ENCODE measurements around the gene WDR89. TPM values are rescaled to one million over a fixed set of nuclear protein-coding genes. Genes with fewer than 3 reads are reported as not detected.

Gene WDR89
- total RNA-seq, 2 experiments from 2014 or later, result 14.7 to 27.9 TPM

DNA sequence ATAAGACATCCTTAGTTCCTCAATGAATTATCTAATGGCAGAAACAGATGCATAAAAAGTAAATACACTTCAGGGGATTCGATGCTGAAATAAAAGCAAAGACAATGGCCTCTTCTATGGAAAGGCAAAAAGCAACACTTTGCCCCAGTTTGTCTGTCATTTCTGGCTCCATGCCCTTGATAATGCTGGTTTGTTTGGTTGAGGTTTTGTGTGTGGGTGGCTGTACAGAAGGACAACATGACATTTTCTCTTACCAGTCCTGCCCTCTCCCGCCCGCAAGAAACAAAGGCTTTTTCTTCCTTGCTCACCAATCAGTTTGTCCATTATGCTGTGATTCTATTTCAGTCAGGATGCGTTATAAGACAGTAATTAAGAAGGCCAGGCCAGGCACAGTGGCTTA lies 18.1 kb upstream of the WDR89 start:
- H3K9me2 ChIP-seq (ENCODE audit: insufficient read depth, low read length), result no peaks in the 10 kb centered on the region
- H2AFZ ChIP-seq (ENCODE audit: low read length), result no peak overlapping the region
- ChIA-PET CTCF (ENCODE audit: unreplicated experiment) (no interaction called here), POLR2A (no interaction called here)
- H3K79me2 ChIP-seq (ENCODE audit: insufficient read depth, low read depth, low read length), result no peaks in the 10 kb centered on the region
- intact Hi-C loops (cut with micrococcal nuclease; ENCODE audit: unreplicated experiment), result no loop called here
- no peak overlapping the region for H3K4me3 ChIP-seq (ENCODE audit: low read depth, low read length, poor library complexity, severe bottlenecking)
- DNase-seq (ENCODE audit: low spot score), result no peak
- H4K20me1 ChIP-seq (ENCODE audit: insufficient read depth, low read length), result no peaks in the 10 kb centered on the region
- no peak overlapping the region for H3K27ac ChIP-seq (ENCODE audit: low read depth, low read length, poor library complexity, severe bottlenecking)
- H3K4me1 ChIP-seq (ENCODE audit: insufficient read depth, low read length, poor library complexity, severe bottlenecking), result peaks cover 9% of the 10 kb centered on the region
- H3K9me3 ChIP-seq (ENCODE audit: low read length), result no peaks in the 10 kb centered on the region
- no peaks in the 10 kb centered on the region for H3K36me3 ChIP-seq (ENCODE audit: insufficient read depth, low read length)
- no peak overlapping the region for H3K4me2 ChIP-seq (ENCODE audit: low read length)
- no peak for TF ChIP-seq EZH2phosphoT487 (IDR thresholded peaks at IDR 0.05; ENCODE audit: borderline replicate concordance, low read depth, low read length)
- TF ChIP-seq, protein P1, sequence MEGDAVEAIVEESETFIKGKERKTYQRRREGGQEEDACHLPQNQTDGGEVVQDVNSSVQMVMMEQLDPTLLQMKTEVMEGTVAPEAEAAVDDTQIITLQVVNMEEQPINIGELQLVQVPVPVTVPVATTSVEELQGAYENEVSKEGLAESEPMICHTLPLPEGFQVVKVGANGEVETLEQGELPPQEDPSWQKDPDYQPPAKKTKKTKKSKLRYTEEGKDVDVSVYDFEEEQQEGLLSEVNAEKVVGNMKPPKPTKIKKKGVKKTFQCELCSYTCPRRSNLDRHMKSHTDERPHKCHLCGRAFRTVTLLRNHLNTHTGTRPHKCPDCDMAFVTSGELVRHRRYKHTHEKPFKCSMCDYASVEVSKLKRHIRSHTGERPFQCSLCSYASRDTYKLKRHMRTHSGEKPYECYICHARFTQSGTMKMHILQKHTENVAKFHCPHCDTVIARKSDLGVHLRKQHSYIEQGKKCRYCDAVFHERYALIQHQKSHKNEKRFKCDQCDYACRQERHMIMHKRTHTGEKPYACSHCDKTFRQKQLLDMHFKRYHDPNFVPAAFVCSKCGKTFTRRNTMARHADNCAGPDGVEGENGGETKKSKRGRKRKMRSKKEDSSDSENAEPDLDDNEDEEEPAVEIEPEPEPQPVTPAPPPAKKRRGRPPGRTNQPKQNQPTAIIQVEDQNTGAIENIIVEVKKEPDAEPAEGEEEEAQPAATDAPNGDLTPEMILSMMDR (conservative IDR thresholded peaks at IDR 0.05; ENCODE audit: low read length), result no peak
- no TSS peak for BruUV-seq (replicated peaks)

DNA sequence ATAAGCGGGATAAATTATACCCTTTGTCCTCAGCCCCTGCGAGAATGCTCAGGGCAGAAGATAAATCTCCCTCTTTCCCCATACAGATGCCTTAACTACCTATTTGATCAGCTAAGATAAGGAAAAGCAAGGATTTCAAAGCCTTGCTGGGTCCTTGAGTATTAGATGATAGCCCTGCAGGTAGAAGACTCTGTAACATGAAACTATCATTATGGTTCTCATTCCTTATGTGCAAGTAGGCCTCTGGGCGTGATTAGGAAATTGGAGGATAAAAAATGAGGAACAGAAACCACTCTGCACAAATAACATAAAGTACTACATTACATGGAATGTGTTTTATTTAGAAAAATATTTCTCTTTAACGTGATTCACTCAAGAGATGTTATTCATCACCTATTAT lies 14.5 kb upstream of the WDR89 start:
- POLR2A ChIA-PET, result no interaction called here
- no TSS peak for BruUV-seq (replicated peaks)
- intact Hi-C loops (cut with micrococcal nuclease; ENCODE audit: unreplicated experiment), result no loop called here

DNA sequence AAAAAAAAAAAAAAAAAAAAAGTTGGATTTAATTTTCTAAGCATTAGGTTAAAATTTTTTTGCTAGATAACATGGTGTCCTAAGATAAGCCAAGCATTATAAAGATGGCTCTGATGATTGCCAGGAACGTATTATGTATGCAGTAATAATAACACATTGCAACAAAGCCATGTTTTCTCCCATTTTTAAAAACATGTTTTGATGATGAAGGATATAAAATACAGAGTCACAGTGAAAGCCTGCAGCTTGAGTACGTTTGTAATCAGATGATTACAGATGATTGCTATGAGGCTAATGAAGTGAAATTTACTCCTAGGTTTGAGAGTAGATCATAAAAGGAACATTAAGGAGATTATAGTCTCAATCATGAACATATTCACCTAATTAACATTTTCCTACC lies 13.3 kb upstream of the WDR89 start:
- intact Hi-C loops (cut with micrococcal nuclease; ENCODE audit: unreplicated experiment), result no loop called here
- H3K4me2 ChIP-seq (ENCODE audit: low read length), result no peak overlapping the region
- no peaks in the 10 kb centered on the region for H3K79me2 ChIP-seq (ENCODE audit: insufficient read depth, low read depth, low read length)
- DNase-seq (ENCODE audit: low spot score), result no peak
- peaks cover 9% of the 10 kb centered on the region for H3K4me1 ChIP-seq (ENCODE audit: insufficient read depth, low read length, poor library complexity, severe bottlenecking)
- H3K9me3 ChIP-seq (ENCODE audit: low read length), result no peaks in the 10 kb centered on the region
- H4K20me1 ChIP-seq (ENCODE audit: insufficient read depth, low read length), result no peaks in the 10 kb centered on the region
- H3K36me3 ChIP-seq (ENCODE audit: insufficient read depth, low read length), result no peaks in the 10 kb centered on the region
- ChIA-PET CTCF (ENCODE audit: unreplicated experiment) (interaction anchor here (1.5 kb wide), 1 partner anchor 11 kb away, joined by 3 read pairs; no protein-coding TSS in a partner anchor), POLR2A (interaction anchor here (0.6 to 0.9 kb wide), 5 partner anchors 10 to 1373 kb away, joined by 3 to 6 read pairs (median 5); no protein-coding TSS in a partner anchor)
- no peak overlapping the region for H2AFZ ChIP-seq (ENCODE audit: low read length)
- H3K27ac ChIP-seq (ENCODE audit: low read depth, low read length, poor library complexity, severe bottlenecking), result no peak overlapping the region
- no peaks in the 10 kb centered on the region for H3K9me2 ChIP-seq (ENCODE audit: insufficient read depth, low read length)
- TF ChIP-seq EZH2phosphoT487 (IDR thresholded peaks at IDR 0.05; ENCODE audit: borderline replicate concordance, low read depth, low read length), result no peak
- TF ChIP-seq, protein P1 (conservative IDR thresholded peaks at IDR 0.05; ENCODE audit: low read length), result no peak
- BruUV-seq (replicated peaks), result no TSS peak
- no peak overlapping the region for H3K4me3 ChIP-seq (ENCODE audit: low read depth, low read length, poor library complexity, severe bottlenecking)

More for the DNA sequence above, 14.5 kb upstream of the WDR89 start:
- CTCF ChIA-PET (ENCODE audit: unreplicated experiment), result interaction anchor here (0.5 kb wide), 1 partner anchor 75 kb away, joined by 3 read pairs; no protein-coding TSS in a partner anchor
- Histone ChIP-seq H4K20me1 (ENCODE audit: insufficient read depth, low read length) (no peaks in the 10 kb centered on the region), H3K36me3 (ENCODE audit: insufficient read depth, low read length) (no peaks in the 10 kb centered on the region), H3K4me1 (ENCODE audit: insufficient read depth, low read length, poor library complexity, severe bottlenecking) (peaks cover 9% of the 10 kb centered on the region), H3K79me2 (ENCODE audit: insufficient read depth, low read depth, low read length) (no peaks in the 10 kb centered on the region), H2AFZ (ENCODE audit: low read length) (no peak overlapping the region), H3K4me3 (ENCODE audit: low read depth, low read length, poor library complexity, severe bottlenecking) (no peak overlapping the region), H3K27ac (ENCODE audit: low read depth, low read length, poor library complexity, severe bottlenecking) (no peak overlapping the region), H3K4me2 (ENCODE audit: low read length) (no peak overlapping the region), H3K9me2 (ENCODE audit: insufficient read depth, low read length) (no peaks in the 10 kb centered on the region), H3K9me3 (ENCODE audit: low read length) (no peaks in the 10 kb centered on the region)
- TF ChIP-seq, protein P1 (conservative IDR thresholded peaks at IDR 0.05; ENCODE audit: low read length), result no peak
- no peak for TF ChIP-seq EZH2phosphoT487 (IDR thresholded peaks at IDR 0.05; ENCODE audit: borderline replicate concordance, low read depth, low read length)
- no peak for DNase-seq (ENCODE audit: low spot score)
